Esophagus squamous epithelium (tissue), 5 donors: ENCODE results near the gene RBM6. TPM values are rescaled to one million over a fixed set of nuclear protein-coding genes. Genes with fewer than 3 reads are reported as not detected.

Experiments used
- DNase-seq: peaks from one replicate; lab custom pipeline; 2025; lab: John Stamatoyannopoulos, UW
- H3K27ac ChIP-seq, 4 donors: fragments of 200-600 bp; sonication (generic); one replicate each; pipeline ENCODE4 v1.5.1; 2016 to 2019; ENCODE audit warnings: mild to moderate bottlenecking in 1 of 4
- H3K27me3 ChIP-seq, 4 donors: fragments of 200-600 bp; sonication (generic); 1 replicate in 3 of 4; 2 replicates in 1 of 4; pipeline versions ENCODE4 v1.5.1 to v1.6.0; 2017 to 2021; ENCODE audit warnings: antibody characterized with exemption in 1 of 4
- H3K36me3 ChIP-seq, 3 donors: fragments of 200-600 bp; sonication (generic); one replicate each; pipeline ENCODE4 v1.5.1; 2016 to 2019
- H3K4me1 ChIP-seq, 3 donors: fragments of 200-600 bp; sonication (generic); one replicate each; pipeline ENCODE4 v1.5.1; 2017 to 2019
- H3K4me3 ChIP-seq, 4 donors: fragments of 200-600 bp; sonication (generic); 1 replicate in 3 of 4; 2 replicates in 1 of 4; pipeline ENCODE4 v1.5.1; 2016 to 2019; ENCODE audit warnings: mild to moderate bottlenecking in 2 of 4, moderate library complexity in 1 of 4
- H3K9me3 ChIP-seq, 3 donors: fragments of 200-600 bp; sonication (generic); one replicate each; pipeline ENCODE4 v1.5.1; 2016 to 2019
- CTCF ChIP-seq, 6 experiments: fragments of 450-650 bp in 4 of 6; fragments of 200-600 bp in 2 of 6; sonication (generic) in 2 of 6; IDR thresholded peaks; one replicate each; pipeline ENCODE4 v1.5.1; 2016 to 2019; ENCODE audit warnings: antibody characterized with exemption in 6 of 6, mild to moderate bottlenecking in 4 of 6, moderate library complexity in 4 of 6
- POLR2A ChIP-seq, 4 donors: fragments of 450-650 bp; IDR thresholded peaks; one replicate each; pipeline ENCODE4 v1.6.1; 2017; ENCODE audit warnings: antibody characterized with exemption in 4 of 4, mild to moderate bottlenecking in 4 of 4, moderate library complexity in 3 of 4
- WGBS, 2 donors: methylation state at CpG; one replicate each; pipeline ENCODE4 v1.1.5; 2018; 5-methylcytosine and 5-hydroxymethylcytosine counted together
- intact Hi-C: fragments of 100-400 bp; cut with DNase I; formaldehyde crosslinking; loops from one replicate; pipeline ENCODE4 v1.15.0; 2022
- total RNA-seq, 4 donors: library from RNA; depleted of rRNA; stranded (reverse); fragments of >200 nt; gene quantifications; one replicate each; pipeline ENCODE4 v1.1.0, GENCODE V29; 2016
- donor health status: DM: yes; HTN: yes; CAD: no.

The RBM6 gene
- total RNA-seq, 4 donors from 2014 or later: 32.2 to 85.1 (median 42.7) TPM

GRCh38 chr3:50089609-50089945, 149.6 kb downstream of the RBM6 start:
- intact Hi-C loops: no loop called here
- TF ChIP-seq POLR2A (IDR thresholded peaks at IDR 0.05) (no peak), CTCF (IDR thresholded peaks at IDR 0.05) (no peak)
- Histone ChIP-seq H3K36me3 (peaks cover 15 to 42% (median 20%) of the 10 kb centered on the region in 3 donors), H3K27me3 (no peaks in the 10 kb centered on the region), H3K27ac (peak overlapping the region; percentile 94 to 95 (median 94)), H3K9me3 (no peaks in the 10 kb centered on the region), H3K4me3 (peak overlapping the region; percentile 83 to 98 (median 90)), H3K4me1 (peaks cover 7 to 30% (median 14%) of the 10 kb centered on the region in 3 donors)
- DNase-seq: no peak
- 0% methylated on average over 16 of the region's 16 CpGs for WGBS, 2 donors

GRCh38 chr3:50090984-50091383, 151.0 kb downstream of the RBM6 start:
- no peaks in the 10 kb centered on the region for H3K9me3 ChIP-seq
- DNase-seq: no peak
- peaks cover 7 to 42% (median 14%) of the 10 kb centered on the region in 3 donors for H3K4me1 ChIP-seq
- TF ChIP-seq POLR2A (IDR thresholded peaks at IDR 0.05) (no peak), CTCF (IDR thresholded peaks at IDR 0.05) (no peak)
- H3K36me3 ChIP-seq: peaks cover 24 to 56% (median 33%) of the 10 kb centered on the region in 3 donors
- no peak overlapping the region for H3K27ac ChIP-seq
- no peaks in the 10 kb centered on the region for H3K27me3 ChIP-seq
- intact Hi-C loops: no loop called here
- H3K4me3 ChIP-seq: peak overlapping the region in 2 of 4 donors; percentile 87 to 98

GRCh38 chr3:50095352-50095998, 155.5 kb downstream of the RBM6 start:
- no peak overlapping the region for H3K4me3 ChIP-seq
- DNase-seq: no peak
- no peak overlapping the region for H3K27ac ChIP-seq
- no peak for TF ChIP-seq POLR2A (IDR thresholded peaks at IDR 0.05)
- no peak for TF ChIP-seq CTCF (IDR thresholded peaks at IDR 0.05)
- intact Hi-C loops: no loop called here
- H3K27me3 ChIP-seq: no peaks in the 10 kb centered on the region
- H3K9me3 ChIP-seq: no peaks in the 10 kb centered on the region
- peaks cover 3 to 34% (median 10%) of the 10 kb centered on the region in 3 donors for H3K4me1 ChIP-seq
- peaks cover 53 to 100% (median 78%) of the 10 kb centered on the region in 3 donors for H3K36me3 ChIP-seq
- 89 to 92% methylated on average over 5 of the region's 5 CpGs for WGBS, 2 donors

- Histone ChIP-seq H3K36me3 (peaks cover 58 to 100% (median 93%) of the 10 kb centered on the region in 3 donors), H3K4me3 (no peak overlapping the region), H3K27me3 (no peaks in the 10 kb centered on the region), H3K27ac (no peak overlapping the region), H3K4me1 (peaks cover 0 to 22% (median 0%) of the 10 kb centered on the region in 3 donors), H3K9me3 (no peaks in the 10 kb centered on the region)
- WGBS, 2 donors: 74 to 86% methylated on average over 5 of the region's 5 CpGs
- intact Hi-C loops: no loop called here
- no peak for TF ChIP-seq POLR2A (IDR thresholded peaks at IDR 0.05)
- no peak for TF ChIP-seq CTCF (IDR thresholded peaks at IDR 0.05)
- DNase-seq: no peak
These were observed 160.4 kb downstream of the RBM6 start for GRCh38 chr3:50100386-50100785.

- peaks cover 59 to 100% (median 91%) of the 10 kb centered on the region in 3 donors for H3K36me3 ChIP-seq
These were observed 161.3 kb downstream of the RBM6 start for GRCh38 chr3:50100956-50101845.

More at GRCh38 chr3:50100956-50101845, 161.3 kb downstream of the RBM6 start:
- WGBS, 2 donors: 58 to 60% methylated on average over 4 of the region's 4 CpGs
- Histone ChIP-seq H3K4me1 (peaks cover 0 to 19% (median 0%) of the 10 kb centered on the region in 3 donors), H3K4me3 (no peak overlapping the region), H3K9me3 (no peaks in the 10 kb centered on the region), H3K27me3 (no peaks in the 10 kb centered on the region), H3K27ac (no peak overlapping the region)
- TF ChIP-seq POLR2A (IDR thresholded peaks at IDR 0.05) (no peak), CTCF (IDR thresholded peaks at IDR 0.05) (no peak)
- DNase-seq: no peak
- intact Hi-C loops: no loop called here
